ENCODE measurements around the gene CDK15.
A peak's percentile ranks its signal among the peaks of the same experiment; 100 is the strongest.
"Not testable (repeated sequence)": the region's sequence is repeated elsewhere in the genome, so short reads cannot be mapped to it uniquely, and the experiment has no call there.

The CDK15 gene

DNA sequence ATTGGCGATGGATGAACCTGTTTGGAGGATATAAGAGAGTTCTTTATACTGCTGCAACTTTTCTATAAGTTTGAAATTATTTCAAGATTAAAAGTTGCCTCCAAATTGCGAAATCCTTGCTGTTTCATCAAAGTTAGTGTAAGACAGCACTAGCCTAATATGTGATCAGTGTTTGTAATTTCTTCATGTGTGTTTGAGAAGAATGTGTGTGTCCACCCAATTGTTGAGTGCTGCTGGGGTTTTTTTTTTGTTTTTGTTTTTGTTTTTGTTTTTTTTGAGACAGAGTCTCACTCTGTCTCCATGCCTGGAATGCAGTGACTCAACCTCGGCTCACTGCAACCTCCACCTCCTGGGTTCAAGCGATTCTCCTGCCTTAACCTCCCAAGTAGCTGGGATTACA is 33.4 kb downstream of the CDK15 start:
- Histone ChIP-seq H3K4me1 (ENCODE audit: control insufficient read depth, insufficient read depth, low read length) (no peaks in the 10 kb centered on the region), H3K36me3 (ENCODE audit: control insufficient read depth, insufficient read depth, low read length) (no peaks in the 10 kb centered on the region), H3K27me3 (ENCODE audit: control insufficient read depth, insufficient read depth, low read length) (no peaks in the 10 kb centered on the region), H3K27ac (ENCODE audit: low read depth, low read length) (no peak overlapping the region), H3K4me3 (ENCODE audit: low read length) (no peak overlapping the region), H3K9ac (ENCODE audit: low read length) (no peak overlapping the region)

GRCh38 chr2:201840726-201841125 is 34.4 kb downstream of the CDK15 start:
- Histone ChIP-seq H3K4me1 (ENCODE audit: control insufficient read depth, insufficient read depth, low read length) (no peaks in the 10 kb centered on the region), H3K9ac (ENCODE audit: low read length) (no peak overlapping the region), H3K36me3 (ENCODE audit: control insufficient read depth, insufficient read depth, low read length) (no peaks in the 10 kb centered on the region), H3K27me3 (ENCODE audit: control insufficient read depth, insufficient read depth, low read length) (no peaks in the 10 kb centered on the region), H3K27ac (ENCODE audit: low read depth, low read length) (no peak overlapping the region), H3K4me3 (ENCODE audit: low read length) (no peak overlapping the region)

GRCh38 chr2:201842131-201842860 is 36.0 kb downstream of the CDK15 start:
- no peaks in the 10 kb centered on the region for H3K27me3 ChIP-seq (ENCODE audit: control insufficient read depth, insufficient read depth, low read length)
- no peaks in the 10 kb centered on the region for H3K36me3 ChIP-seq (ENCODE audit: control insufficient read depth, insufficient read depth, low read length)
- no peaks in the 10 kb centered on the region for H3K4me1 ChIP-seq (ENCODE audit: control insufficient read depth, insufficient read depth, low read length)
- no peak overlapping the region for H3K27ac ChIP-seq (ENCODE audit: low read depth, low read length)
- no peak overlapping the region for H3K9ac ChIP-seq (ENCODE audit: low read length)
- H3K4me3 ChIP-seq (ENCODE audit: low read length), result no peak overlapping the region

DNA sequence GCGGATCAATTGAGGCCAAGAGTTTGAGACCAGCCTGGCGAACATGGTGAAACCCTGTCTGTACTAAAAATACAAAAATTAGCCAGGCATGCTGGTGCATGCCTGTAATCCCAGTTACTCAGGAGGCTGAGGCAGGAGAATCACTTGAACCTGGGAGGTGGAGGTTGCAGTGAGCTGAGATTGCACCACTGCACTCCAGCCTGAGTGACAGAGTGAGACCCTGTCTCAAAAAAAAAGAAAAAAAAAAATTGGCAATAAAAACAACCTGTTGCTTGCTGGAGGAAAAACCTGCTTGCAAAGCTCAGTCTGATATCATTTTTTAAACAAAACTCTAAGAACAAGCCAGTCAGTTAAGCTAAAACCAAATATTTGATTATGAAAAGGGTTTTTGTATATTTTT is 38.6 kb downstream of the CDK15 start:
- H3K36me3 ChIP-seq (ENCODE audit: control insufficient read depth, insufficient read depth, low read length); H3K27me3 ChIP-seq (ENCODE audit: control insufficient read depth, insufficient read depth, low read length); H3K4me3 ChIP-seq (ENCODE audit: low read length); H3K9ac ChIP-seq (ENCODE audit: low read length); H3K4me1 ChIP-seq (ENCODE audit: control insufficient read depth, insufficient read depth, low read length); H3K27ac ChIP-seq (ENCODE audit: low read depth, low read length): not testable (repeated sequence)

DNA sequence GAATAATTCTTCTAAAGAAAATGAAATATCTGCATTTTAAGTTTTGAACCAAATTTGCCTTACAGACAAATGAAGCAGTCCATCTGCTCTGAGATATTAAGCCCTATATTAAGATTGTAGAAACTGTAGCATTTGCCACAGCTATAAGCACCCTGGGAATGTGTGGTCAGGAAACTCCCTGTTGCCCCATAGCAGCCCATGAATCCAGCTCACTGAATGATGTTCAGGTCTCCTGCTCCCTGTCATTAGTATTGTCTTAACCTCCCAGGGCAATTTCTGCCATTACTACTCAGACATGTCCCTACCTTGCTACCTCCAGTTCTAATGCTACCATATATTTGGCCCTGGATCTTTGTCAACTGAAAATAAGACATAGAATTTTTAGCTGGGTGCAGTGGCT is 41.1 kb downstream of the CDK15 start:
- Histone ChIP-seq H3K27me3 (ENCODE audit: control insufficient read depth, insufficient read depth, low read length) (no peaks in the 10 kb centered on the region), H3K36me3 (ENCODE audit: control insufficient read depth, insufficient read depth, low read length) (no peaks in the 10 kb centered on the region), H3K9ac (ENCODE audit: low read length) (no peak overlapping the region), H3K4me1 (ENCODE audit: control insufficient read depth, insufficient read depth, low read length) (no peaks in the 10 kb centered on the region), H3K27ac (ENCODE audit: low read depth, low read length) (no peak overlapping the region), H3K4me3 (ENCODE audit: low read length) (no peak overlapping the region)

GRCh38 chr2:201852462-201852861 is 46.1 kb downstream of the CDK15 start:
- no peak overlapping the region for H3K9ac ChIP-seq (ENCODE audit: low read length)
- no peaks in the 10 kb centered on the region for H3K36me3 ChIP-seq (ENCODE audit: control insufficient read depth, insufficient read depth, low read length)
- no peak overlapping the region for H3K4me3 ChIP-seq (ENCODE audit: low read length)
- no peaks in the 10 kb centered on the region for H3K27me3 ChIP-seq (ENCODE audit: control insufficient read depth, insufficient read depth, low read length)
- no peak overlapping the region for H3K27ac ChIP-seq (ENCODE audit: low read depth, low read length)
- H3K4me1 ChIP-seq (ENCODE audit: control insufficient read depth, insufficient read depth, low read length), result no peaks in the 10 kb centered on the region

- H3K36me3 ChIP-seq (ENCODE audit: control insufficient read depth, insufficient read depth, low read length), result no peaks in the 10 kb centered on the region
- no peaks in the 10 kb centered on the region for H3K27me3 ChIP-seq (ENCODE audit: control insufficient read depth, insufficient read depth, low read length)
- no peak overlapping the region for H3K27ac ChIP-seq (ENCODE audit: low read depth, low read length)
- no peak overlapping the region for H3K9ac ChIP-seq (ENCODE audit: low read length)
- H3K4me1 ChIP-seq (ENCODE audit: control insufficient read depth, insufficient read depth, low read length), result no peaks in the 10 kb centered on the region
- no peak overlapping the region for H3K4me3 ChIP-seq (ENCODE audit: low read length)
These were observed 46.6 kb downstream of the CDK15 start for GRCh38 chr2:201852878-201853415.

GRCh38 chr2:201854221-201854801 is 48.0 kb downstream of the CDK15 start:
- H3K27ac ChIP-seq (ENCODE audit: low read depth, low read length), result no peak overlapping the region
- no peaks in the 10 kb centered on the region for H3K36me3 ChIP-seq (ENCODE audit: control insufficient read depth, insufficient read depth, low read length)
- H3K4me1 ChIP-seq (ENCODE audit: control insufficient read depth, insufficient read depth, low read length), result no peaks in the 10 kb centered on the region
- no peaks in the 10 kb centered on the region for H3K27me3 ChIP-seq (ENCODE audit: control insufficient read depth, insufficient read depth, low read length)
- no peak overlapping the region for H3K9ac ChIP-seq (ENCODE audit: low read length)
- no peak overlapping the region for H3K4me3 ChIP-seq (ENCODE audit: low read length)

DNA sequence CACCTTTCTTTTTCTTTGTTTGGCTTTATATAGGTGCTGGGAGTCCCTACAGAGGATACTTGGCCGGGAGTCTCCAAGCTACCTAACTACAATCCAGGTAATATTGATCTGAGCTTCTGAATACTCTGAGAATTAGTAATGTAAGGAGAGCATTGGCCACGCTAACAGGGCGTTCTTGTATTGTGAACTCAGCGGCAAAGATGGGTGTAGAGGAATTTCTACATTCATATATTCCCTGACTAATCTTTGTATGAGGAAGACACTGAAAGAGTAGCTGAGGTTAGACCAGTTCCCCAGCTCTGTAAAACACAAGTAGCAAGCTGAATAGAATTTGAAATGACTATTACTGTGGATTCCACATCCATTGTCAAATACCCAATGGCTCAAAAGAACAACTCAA is 48.5 kb downstream of the CDK15 start:
- Histone ChIP-seq H3K4me1 (ENCODE audit: control insufficient read depth, insufficient read depth, low read length) (no peaks in the 10 kb centered on the region), H3K9ac (ENCODE audit: low read length) (no peak overlapping the region), H3K27ac (ENCODE audit: low read depth, low read length) (no peak overlapping the region), H3K27me3 (ENCODE audit: control insufficient read depth, insufficient read depth, low read length) (no peaks in the 10 kb centered on the region), H3K36me3 (ENCODE audit: control insufficient read depth, insufficient read depth, low read length) (no peaks in the 10 kb centered on the region), H3K4me3 (ENCODE audit: low read length) (no peak overlapping the region)

DNA sequence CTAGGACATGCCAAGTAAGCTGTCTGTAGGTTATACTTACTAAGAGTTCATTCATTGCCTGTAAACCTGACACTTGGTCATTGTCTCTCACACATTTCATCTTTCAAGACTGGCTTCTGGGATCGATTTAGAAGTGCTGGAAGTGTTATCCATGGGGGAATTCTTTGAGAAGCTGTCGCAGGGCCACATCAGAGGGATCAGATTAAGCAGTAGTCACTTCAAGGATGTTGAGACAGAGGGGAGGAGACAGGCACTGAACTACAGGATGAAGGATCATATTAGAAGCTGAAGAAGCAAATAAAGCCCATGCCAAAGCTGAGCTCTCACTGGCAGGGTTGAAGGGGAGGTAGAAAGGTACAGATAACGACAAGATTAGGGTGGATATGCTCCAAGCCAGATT is 49.0 kb downstream of the CDK15 start:
- Histone ChIP-seq H3K27ac (ENCODE audit: low read depth, low read length) (no peak overlapping the region), H3K36me3 (ENCODE audit: control insufficient read depth, insufficient read depth, low read length) (no peaks in the 10 kb centered on the region), H3K27me3 (ENCODE audit: control insufficient read depth, insufficient read depth, low read length) (no peaks in the 10 kb centered on the region), H3K9ac (ENCODE audit: low read length) (no peak overlapping the region), H3K4me3 (ENCODE audit: low read length) (no peak overlapping the region), H3K4me1 (ENCODE audit: control insufficient read depth, insufficient read depth, low read length) (no peaks in the 10 kb centered on the region)

GRCh38 chr2:201857326-201857725 is 51.0 kb downstream of the CDK15 start:
- Histone ChIP-seq H3K4me3 (ENCODE audit: low read length) (no peak overlapping the region), H3K27me3 (ENCODE audit: control insufficient read depth, insufficient read depth, low read length) (no peaks in the 10 kb centered on the region), H3K27ac (ENCODE audit: low read depth, low read length) (no peak overlapping the region), H3K9ac (ENCODE audit: low read length) (no peak overlapping the region), H3K4me1 (ENCODE audit: control insufficient read depth, insufficient read depth, low read length) (peaks cover 3% of the 10 kb centered on the region), H3K36me3 (ENCODE audit: control insufficient read depth, insufficient read depth, low read length) (no peaks in the 10 kb centered on the region)

GRCh38 chr2:201858281-201859184 is 52.2 kb downstream of the CDK15 start:
- Histone ChIP-seq H3K27me3 (ENCODE audit: control insufficient read depth, insufficient read depth, low read length) (no peaks in the 10 kb centered on the region), H3K27ac (ENCODE audit: low read depth, low read length) (peak overlapping the region; percentile 14), H3K4me1 (ENCODE audit: control insufficient read depth, insufficient read depth, low read length) (peaks cover 3% of the 10 kb centered on the region), H3K36me3 (ENCODE audit: control insufficient read depth, insufficient read depth, low read length) (no peaks in the 10 kb centered on the region), H3K9ac (ENCODE audit: low read length) (no peak overlapping the region), H3K4me3 (ENCODE audit: low read length) (no peak overlapping the region)

Data from rectal smooth muscle tissue (tissue), 1 donor.